Stimulated activated naive CD8-positive, alpha-beta T cell treated with anti-CD3 and anti-CD28 coated beads, Interleukin-15, Interleukin-2, amounts not matched to agents 100 ng/mL and 50 ng/mL, for 24 hours (primary cell): ENCODE measurements around the gene EEF1AKMT2.

ENCODE experiments used
- H3K27ac Mint-ChIP-seq: one replicate; pipeline ENCODE4 v1.8.0; 2021; ENCODE audit warnings: mild to moderate bottlenecking, mixed read lengths
- H3K27me3 Mint-ChIP-seq: one replicate; pipeline ENCODE4 v1.8.0; 2021; ENCODE audit warnings: mixed read lengths
- H3K36me3 Mint-ChIP-seq: one replicate; pipeline ENCODE4 v1.8.0; 2021; ENCODE audit warnings: low read depth, mixed read lengths
- H3K4me1 Mint-ChIP-seq: one replicate; pipeline ENCODE4 v1.8.0; 2021; ENCODE audit warnings: low read depth, mixed read lengths
- H3K4me3 Mint-ChIP-seq: one replicate; pipeline ENCODE4 v1.8.0; 2021; ENCODE audit warnings: mild to moderate bottlenecking, mixed read lengths
- H3K9me3 Mint-ChIP-seq: one replicate; pipeline ENCODE4 v1.8.0; 2021; ENCODE audit warnings: mixed read lengths

EEF1AKMT2 gene

DNA sequence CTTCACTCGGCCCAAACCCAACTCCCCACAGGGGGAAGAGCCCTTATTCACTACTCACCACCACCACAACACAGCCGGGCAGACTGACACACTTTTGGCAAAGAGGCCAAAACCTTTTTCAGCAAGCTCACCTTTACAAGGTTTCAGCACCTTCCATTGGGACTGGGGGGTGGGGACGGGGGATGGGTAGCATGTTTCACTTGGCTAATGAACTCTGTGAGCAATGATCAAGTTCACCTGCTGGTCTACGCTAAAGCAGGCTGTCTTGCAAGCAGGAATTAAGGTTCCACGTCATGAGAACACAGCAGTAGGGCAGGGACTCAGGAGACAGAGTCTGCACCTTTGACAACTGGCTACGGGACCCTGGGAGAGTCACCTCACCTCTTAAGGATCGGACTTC is 54.5 kb downstream of the EEF1AKMT2 start:
- Mint-ChIP-seq H3K4me1 (peaks cover 99% of the 10 kb centered on the region), H3K4me3 (no peak overlapping the region), H3K27ac (no peak overlapping the region), H3K9me3 (no peaks in the 10 kb centered on the region), H3K36me3 (peaks cover 15% of the 10 kb centered on the region), H3K27me3 (peaks cover 15% of the 10 kb centered on the region)

DNA sequence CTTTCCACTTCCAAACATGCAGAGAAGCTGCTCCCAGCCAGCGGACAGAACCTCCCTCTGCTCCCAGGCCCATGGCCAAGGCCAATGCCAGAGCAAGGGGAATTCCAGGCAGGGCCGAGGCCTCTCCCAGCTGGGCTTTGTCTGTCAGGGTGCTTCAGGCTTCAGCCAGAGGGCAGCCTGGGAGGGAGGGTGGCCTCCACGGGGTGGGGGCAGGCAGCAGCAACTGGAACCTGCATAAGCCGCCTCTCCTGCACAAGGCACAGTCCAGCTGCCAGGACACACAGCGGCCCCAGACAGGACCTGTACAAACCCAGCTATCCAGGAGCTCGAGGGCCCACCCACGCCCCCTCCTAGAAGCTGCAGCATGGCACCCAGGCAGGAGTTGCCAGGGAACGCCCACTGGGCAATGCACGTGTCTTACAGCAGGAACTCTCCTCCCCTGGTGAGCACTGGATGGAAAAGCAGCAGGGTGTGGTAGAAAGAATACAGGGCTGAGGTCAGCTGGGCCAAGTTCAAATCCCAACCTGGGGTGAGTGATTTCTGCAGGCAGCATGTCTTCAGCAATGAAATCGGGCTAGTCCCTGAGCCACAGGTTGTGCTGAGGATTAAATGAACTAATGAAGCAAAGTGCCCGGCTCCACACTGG is 55.1 kb downstream of the EEF1AKMT2 start:
- Mint-ChIP-seq H3K4me1 (peaks cover 98% of the 10 kb centered on the region), H3K27me3 (peaks cover 14% of the 10 kb centered on the region), H3K27ac (no peak overlapping the region), H3K4me3 (no peak overlapping the region), H3K9me3 (no peaks in the 10 kb centered on the region), H3K36me3 (peaks cover 15% of the 10 kb centered on the region)

DNA sequence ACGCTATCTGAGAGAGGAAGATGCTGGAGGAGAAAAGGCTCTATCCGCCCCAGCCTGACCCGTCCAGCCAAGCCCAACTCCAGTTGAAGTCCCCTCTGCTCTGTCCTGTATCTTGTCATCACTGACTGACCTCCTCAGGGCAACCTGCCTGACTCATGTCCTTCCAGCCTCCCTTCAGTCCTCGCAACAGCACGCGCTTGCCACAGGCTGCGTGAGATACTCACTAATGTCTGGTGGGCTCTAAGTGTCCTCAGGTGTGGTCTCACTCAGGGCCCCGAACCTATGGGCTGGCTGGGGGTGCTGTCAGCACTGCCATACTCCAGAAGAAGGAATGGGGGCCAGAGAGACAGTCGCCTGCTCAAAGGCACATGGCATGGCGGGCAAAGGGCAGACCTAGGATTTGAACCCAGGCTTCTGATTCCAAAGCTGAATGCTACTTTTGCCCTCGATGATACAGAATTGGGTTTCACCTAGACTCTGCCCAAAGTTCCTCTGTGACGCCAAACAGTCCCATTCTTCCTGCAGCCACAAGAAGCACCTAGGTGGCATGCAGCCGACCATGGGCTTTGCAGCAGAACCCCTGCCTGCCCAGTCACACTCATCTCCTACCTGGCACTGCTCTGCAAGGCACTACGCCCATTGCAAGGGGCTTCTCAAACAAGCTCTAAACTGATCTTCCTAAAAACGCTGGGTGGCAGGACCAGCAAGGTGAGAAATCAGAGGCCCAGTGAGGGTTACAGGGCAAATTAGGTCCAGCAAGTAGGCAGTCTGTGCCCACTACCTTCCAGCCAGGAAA is 56.0 kb downstream of the EEF1AKMT2 start:
- H3K27me3 Mint-ChIP-seq = peaks cover 10% of the 10 kb centered on the region
- no peaks in the 10 kb centered on the region for H3K9me3 Mint-ChIP-seq
- peaks cover 18% of the 10 kb centered on the region for H3K36me3 Mint-ChIP-seq
- H3K4me3 Mint-ChIP-seq = no peak overlapping the region
- H3K4me1 Mint-ChIP-seq = peaks cover 91% of the 10 kb centered on the region
- peak overlapping the region; percentile 21 for H3K27ac Mint-ChIP-seq

DNA sequence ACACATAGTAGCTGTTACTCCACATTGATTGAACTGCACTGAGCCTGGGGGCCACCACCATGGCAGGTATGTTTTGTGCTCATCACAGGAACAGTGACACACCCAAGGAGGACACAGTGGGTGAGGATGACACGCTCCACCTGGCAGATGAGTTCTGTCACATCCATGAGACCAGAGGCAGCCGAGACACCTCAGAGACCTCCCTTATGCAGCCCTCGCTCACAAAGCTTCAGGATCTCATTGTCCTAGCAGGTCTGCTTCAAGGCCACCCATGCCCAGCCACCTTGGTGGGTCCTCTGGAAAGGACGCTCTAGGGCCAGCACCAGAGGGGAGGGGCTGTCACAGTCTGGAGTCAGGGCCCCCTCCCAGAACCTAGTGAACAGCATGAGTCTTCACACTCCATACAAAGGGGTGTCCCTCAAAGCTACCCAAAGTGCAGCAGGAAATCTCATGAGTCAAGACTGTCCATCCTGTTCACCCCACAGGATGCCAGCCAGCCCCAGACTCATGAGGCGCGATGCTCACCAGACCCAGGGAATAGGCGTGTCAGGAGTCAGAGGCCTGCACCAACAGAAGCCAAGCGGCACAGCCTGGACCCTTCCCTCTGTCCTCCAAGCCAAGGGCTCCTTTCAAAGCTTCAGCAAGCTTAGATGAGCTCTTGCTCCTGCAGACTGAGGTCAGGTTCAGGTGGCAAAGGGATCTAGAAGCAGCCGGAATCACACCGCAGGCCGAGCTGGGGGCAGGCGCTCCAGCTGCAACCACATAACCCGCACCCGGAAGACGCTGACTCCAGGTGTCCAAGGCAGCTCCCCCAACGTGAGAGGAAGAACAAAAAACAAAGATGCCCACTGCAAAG is 57.1 kb downstream of the EEF1AKMT2 start:
- H3K9me3 Mint-ChIP-seq = no peaks in the 10 kb centered on the region
- H3K4me3 Mint-ChIP-seq = peak overlapping the region; percentile 50
- peak overlapping the region; percentile 83 for H3K27ac Mint-ChIP-seq
- peaks cover 91% of the 10 kb centered on the region for H3K4me1 Mint-ChIP-seq
- H3K27me3 Mint-ChIP-seq = peaks cover 1% of the 10 kb centered on the region
- peaks cover 25% of the 10 kb centered on the region for H3K36me3 Mint-ChIP-seq

DNA sequence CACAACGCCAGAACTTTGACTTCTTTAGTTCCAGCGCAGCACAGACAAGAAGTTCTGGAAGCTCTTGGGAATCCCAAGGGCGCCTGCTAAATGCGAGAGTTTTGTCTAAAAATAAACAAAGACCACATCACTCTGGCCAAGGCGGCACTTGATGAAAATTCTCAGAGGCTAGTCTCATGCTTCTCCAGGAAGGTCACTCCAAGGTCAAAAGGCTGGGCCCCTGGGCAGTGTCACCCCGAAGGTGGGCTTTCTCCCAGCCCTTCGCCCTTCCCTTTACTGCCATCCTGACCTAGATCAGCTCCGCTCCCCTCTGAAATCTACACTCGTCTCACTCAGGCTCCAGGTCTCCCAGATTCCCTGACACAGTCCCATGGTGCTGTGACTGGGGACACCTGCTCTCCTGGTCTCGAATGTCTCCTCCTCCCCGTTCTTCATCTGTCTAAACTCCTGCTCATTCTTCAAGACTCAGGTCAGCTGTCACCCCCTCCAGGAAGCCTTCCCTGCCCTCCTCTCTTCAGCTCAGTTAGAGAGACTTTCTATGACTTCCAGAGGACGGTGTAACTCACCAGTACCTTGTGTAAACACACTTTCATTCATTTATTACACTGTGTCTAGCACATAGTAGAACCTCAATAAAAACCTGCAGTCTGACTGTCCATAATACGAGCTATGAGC is 58.0 kb downstream of the EEF1AKMT2 start:
- H3K9me3 Mint-ChIP-seq = no peaks in the 10 kb centered on the region
- H3K4me3 Mint-ChIP-seq = peak overlapping the region; percentile 60
- H3K4me1 Mint-ChIP-seq = peaks cover 91% of the 10 kb centered on the region
- peak overlapping the region; percentile 83 for H3K27ac Mint-ChIP-seq
- peaks cover 27% of the 10 kb centered on the region for H3K36me3 Mint-ChIP-seq
- H3K27me3 Mint-ChIP-seq = no peaks in the 10 kb centered on the region

DNA sequence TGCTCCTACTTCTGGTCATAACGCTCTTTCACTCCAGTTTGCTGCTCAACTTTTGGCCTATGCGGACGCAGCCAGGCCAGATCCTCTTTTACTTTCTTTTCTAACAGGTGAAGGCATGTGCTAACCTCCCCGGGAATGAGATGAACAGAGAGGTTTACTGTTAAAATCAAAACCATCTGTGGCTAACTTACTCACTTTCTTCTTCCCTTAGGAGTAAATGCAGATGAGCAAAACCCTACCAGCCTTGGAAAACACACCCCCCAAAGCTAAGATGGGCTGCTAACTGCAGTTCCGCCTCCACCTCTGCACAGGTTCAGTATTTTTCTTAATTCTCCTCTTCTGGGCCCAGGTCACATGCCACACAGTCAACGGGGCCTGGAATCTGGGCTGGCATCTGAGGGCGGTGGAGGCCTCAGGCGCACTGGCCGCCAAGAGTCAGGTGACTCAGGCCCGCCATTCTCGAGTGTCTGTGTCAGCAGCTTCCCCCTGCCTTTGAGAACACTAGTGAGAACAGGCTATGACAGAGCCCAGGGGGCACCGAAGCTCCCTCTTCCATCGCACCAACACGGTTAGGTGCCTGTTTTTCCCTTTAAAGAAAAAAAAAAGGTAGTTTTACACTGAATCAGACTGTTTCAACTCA is 58.6 kb downstream of the EEF1AKMT2 start:
- peaks cover 91% of the 10 kb centered on the region for H3K4me1 Mint-ChIP-seq
- H3K9me3 Mint-ChIP-seq = no peaks in the 10 kb centered on the region
- H3K4me3 Mint-ChIP-seq = peak overlapping the region; percentile 60
- H3K36me3 Mint-ChIP-seq = peaks cover 23% of the 10 kb centered on the region
- peak overlapping the region; percentile 83 for H3K27ac Mint-ChIP-seq
- no peaks in the 10 kb centered on the region for H3K27me3 Mint-ChIP-seq

DNA sequence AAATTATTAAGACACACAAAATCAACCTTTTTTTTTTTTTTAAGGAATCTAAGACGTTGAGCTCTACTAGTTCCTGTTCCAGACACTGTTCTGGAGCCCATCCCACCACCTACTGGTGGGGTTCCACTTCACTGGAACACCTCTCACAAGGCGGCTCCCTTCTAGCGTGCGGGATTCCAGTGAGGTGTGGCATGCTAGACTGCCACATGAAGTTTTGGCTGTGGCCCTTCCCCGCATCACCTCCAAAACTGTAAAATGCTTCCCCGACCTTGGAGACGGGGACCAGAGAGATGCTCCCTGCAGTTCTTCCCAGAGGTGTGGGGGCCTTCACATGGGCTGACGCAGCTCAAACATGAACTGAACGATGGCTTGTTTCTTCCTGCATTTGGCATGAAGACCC is 60.1 kb downstream of the EEF1AKMT2 start:
- Mint-ChIP-seq H3K9me3 (no peaks in the 10 kb centered on the region), H3K4me1 (peaks cover 92% of the 10 kb centered on the region), H3K4me3 (no peak overlapping the region), H3K36me3 (peaks cover 23% of the 10 kb centered on the region), H3K27me3 (no peaks in the 10 kb centered on the region), H3K27ac (peak overlapping the region; percentile 68)

DNA sequence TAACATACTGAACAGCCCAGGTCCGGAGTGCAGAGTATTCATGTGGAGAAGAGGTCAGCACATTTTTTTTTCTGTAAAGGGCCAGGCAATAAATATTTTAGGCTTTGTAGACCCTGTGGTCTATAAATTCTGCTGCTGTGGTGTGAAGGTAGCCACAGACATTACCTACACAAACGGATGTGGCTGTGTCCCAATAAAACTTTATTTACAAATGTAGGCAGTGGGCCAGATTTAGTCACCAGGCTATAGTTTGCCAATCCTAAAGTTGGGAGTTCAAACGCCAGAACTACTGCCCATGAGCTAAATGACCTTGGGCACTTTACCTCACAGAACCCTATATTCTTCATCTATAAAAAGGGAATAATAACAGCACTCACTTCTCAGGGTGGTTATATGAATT is 60.9 kb downstream of the EEF1AKMT2 start:
- Mint-ChIP-seq H3K36me3 (peaks cover 25% of the 10 kb centered on the region), H3K27ac (no peak overlapping the region), H3K4me3 (no peak overlapping the region)

DNA sequence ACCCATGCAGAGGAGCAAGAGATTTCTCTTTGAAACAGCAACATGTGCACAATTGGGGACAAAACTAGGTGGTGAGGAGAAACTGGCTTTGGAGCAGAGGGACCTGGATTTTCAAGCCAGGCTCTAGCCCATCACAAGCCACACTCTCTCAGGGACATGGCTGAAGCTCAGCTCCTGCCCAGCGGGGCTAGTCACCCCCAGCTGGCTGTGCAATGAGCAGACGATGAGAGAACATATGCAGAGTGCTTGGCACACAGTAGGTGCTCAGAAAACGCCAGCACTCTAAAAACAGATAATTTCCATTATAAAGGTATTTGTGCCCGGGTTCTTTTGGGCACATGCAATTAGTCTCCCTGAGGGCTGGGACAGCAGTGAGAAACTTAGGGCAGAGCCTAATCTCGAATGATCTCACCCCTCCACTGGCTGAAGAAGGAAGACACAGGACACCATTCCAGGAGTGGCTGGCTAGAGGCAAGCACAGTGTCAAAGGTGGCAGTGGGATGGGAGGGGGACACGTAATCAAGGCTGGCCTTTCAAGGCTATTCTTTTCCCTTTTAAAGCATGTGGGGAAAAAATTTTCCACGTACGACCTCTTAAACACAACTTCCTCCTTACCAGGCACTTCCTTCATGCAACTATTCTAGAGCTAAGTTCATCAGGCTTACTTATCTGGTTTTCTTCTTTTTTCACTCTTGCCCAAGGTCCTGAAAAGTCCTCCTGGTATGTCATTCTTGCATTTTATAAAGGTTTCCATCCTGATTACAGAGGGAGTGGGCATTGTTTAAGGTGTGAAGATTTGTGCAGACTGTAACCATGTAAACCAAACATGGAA is 62.6 kb downstream of the EEF1AKMT2 start:
- Mint-ChIP-seq H3K4me3 (peak overlapping the region; percentile 58), H3K4me1 (peaks cover 89% of the 10 kb centered on the region), H3K27ac (peak overlapping the region; percentile 82), H3K27me3 (no peaks in the 10 kb centered on the region), H3K9me3 (no peaks in the 10 kb centered on the region), H3K36me3 (peaks cover 26% of the 10 kb centered on the region)

More for the DNA sequence above, 60.9 kb downstream of the EEF1AKMT2 start:
- H3K4me1 Mint-ChIP-seq = peaks cover 89% of the 10 kb centered on the region
- no peaks in the 10 kb centered on the region for H3K9me3 Mint-ChIP-seq
- no peaks in the 10 kb centered on the region for H3K27me3 Mint-ChIP-seq

DNA sequence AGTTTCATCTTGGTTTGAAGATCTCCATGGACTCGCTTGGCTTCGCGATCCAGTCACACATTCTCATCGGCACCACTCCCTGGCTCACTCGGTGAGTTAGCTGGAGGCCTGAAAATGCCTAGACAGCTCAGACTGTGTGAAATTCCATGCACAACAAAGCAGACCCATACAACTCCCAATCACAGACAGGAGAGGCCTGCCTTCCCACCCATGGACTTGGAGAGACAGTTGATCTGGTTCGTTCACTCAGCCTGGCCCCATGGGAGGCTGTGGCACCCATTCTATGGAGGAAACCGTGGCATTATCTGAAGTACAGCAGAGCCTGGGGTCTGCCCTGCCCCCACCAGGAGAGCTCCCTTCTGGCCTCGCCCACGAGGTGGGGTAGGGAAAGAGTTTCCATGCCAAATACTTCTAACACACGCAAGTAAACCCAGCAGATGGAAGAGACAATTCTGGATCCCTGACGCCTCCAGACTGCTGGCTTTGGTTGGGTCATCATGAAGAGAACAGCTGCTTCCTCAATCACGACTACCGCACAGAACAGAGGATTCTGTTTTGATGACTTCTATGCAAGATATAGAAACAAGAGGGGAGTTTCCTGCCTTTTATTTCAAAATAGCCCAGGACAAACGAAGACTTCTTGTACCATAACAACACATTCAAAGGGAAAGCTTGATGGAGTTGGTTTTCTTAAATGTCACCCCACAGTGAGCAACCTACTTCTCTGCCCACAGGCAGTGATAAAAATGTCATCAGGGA is 63.4 kb downstream of the EEF1AKMT2 start:
- Mint-ChIP-seq H3K27me3 (no peaks in the 10 kb centered on the region), H3K4me1 (peaks cover 89% of the 10 kb centered on the region), H3K27ac (peak overlapping the region; percentile 82), H3K4me3 (peak overlapping the region; percentile 58), H3K9me3 (no peaks in the 10 kb centered on the region), H3K36me3 (peaks cover 23% of the 10 kb centered on the region)

DNA sequence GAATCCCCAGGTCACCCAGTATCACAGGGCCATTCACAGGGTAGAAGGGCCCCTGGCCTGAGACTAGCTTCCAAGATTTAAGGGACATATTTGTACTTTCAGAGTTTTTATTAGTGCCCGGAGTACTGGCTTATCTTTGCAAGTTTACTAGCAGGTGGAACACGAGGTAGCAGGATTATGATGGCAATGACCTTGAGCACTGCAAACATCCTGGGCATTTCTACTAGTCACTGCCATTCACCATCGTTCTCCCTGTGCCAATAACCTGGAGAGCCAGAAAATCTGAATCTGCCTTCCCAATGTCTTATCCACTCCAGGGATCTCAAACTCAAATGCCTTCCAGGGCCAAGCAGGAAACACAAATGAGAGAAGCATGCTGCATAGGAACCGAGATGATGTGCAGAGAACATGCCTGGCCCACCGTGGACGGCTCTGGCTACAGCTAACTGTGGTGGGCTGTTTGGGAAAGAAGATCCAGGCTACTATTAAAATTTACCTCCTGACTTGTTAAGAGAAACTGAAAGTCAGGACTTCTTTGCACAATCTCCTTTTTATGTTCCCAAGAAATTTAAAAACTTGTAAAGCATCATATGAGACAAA is 64.2 kb downstream of the EEF1AKMT2 start:
- peaks cover 18% of the 10 kb centered on the region for H3K36me3 Mint-ChIP-seq
- no peaks in the 10 kb centered on the region for H3K9me3 Mint-ChIP-seq
- H3K4me3 Mint-ChIP-seq = no peak overlapping the region
- peaks cover 89% of the 10 kb centered on the region for H3K4me1 Mint-ChIP-seq
- H3K27me3 Mint-ChIP-seq = no peaks in the 10 kb centered on the region
- peak overlapping the region; percentile 82 for H3K27ac Mint-ChIP-seq

DNA sequence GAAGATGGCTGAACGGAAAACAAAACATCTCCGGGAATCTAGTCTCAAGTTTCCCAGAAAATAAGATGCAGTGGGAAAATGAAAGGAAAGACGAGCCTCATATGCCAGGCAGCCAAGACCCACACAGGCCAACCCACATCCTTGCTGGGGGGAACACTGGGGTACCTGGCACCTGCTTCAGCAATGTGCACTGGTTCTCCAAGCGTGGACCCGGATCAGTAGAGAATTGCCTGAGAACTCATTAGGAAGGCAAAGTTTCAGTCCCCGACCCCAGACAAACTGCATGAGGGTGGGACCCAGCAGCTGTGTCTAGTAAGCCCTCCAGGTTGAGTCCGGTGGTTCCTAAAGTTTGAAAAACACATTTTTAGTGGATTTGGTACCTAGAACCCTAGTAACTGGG is 65.9 kb downstream of the EEF1AKMT2 start:
- peaks cover 17% of the 10 kb centered on the region for H3K36me3 Mint-ChIP-seq

More for the DNA sequence above, 65.9 kb downstream of the EEF1AKMT2 start:
- Mint-ChIP-seq H3K27me3 (no peaks in the 10 kb centered on the region), H3K27ac (no peak overlapping the region), H3K4me1 (peaks cover 96% of the 10 kb centered on the region), H3K9me3 (no peaks in the 10 kb centered on the region), H3K4me3 (no peak overlapping the region)
